Stimulated activated CD8-positive, alpha-beta memory T cell treated with anti-CD3 and anti-CD28 coated beads, Interleukin-15, amount 100 ng/mL, for 1 hour (primary cell): ENCODE measurements around the gene CEL.
"Not testable (repeated sequence)": the region's sequence is repeated elsewhere in the genome, so short reads cannot be mapped to it uniquely, and the experiment has no call there.

Experiments
- DNase-seq: peaks from one replicate; pipeline ENCODE4 v3.0.0-alpha.2; 2020; ENCODE audit warnings: low read depth

The CEL gene

DNA sequence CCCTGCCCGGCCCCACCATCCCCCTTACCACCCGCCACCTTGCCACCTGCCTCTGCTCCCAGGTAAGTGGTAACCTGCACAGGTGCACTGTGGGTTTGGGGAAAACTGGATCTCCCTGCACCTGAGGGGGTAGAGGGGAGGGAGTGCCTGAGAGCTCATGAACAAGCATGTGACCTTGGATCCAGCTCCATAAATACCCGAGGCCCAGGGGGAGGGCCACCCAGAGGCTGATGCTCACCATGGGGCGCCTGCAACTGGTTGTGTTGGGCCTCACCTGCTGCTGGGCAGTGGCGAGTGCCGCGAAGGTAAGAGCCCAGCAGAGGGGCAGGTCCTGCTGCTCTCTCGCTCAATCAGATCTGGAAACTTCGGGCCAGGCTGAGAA is at the start of gene CEL:
TSS of gene CEL (plus strand) at position 218 of the 382 bp plus-strand sequence. CDS start at position 240, 22 bp downstream.
- not testable (repeated sequence) for DNase-seq

GRCh38 chr9:133014696-133015095 is 47.1 kb upstream of the CEL start:
- DNase-seq, result no peak

DNA sequence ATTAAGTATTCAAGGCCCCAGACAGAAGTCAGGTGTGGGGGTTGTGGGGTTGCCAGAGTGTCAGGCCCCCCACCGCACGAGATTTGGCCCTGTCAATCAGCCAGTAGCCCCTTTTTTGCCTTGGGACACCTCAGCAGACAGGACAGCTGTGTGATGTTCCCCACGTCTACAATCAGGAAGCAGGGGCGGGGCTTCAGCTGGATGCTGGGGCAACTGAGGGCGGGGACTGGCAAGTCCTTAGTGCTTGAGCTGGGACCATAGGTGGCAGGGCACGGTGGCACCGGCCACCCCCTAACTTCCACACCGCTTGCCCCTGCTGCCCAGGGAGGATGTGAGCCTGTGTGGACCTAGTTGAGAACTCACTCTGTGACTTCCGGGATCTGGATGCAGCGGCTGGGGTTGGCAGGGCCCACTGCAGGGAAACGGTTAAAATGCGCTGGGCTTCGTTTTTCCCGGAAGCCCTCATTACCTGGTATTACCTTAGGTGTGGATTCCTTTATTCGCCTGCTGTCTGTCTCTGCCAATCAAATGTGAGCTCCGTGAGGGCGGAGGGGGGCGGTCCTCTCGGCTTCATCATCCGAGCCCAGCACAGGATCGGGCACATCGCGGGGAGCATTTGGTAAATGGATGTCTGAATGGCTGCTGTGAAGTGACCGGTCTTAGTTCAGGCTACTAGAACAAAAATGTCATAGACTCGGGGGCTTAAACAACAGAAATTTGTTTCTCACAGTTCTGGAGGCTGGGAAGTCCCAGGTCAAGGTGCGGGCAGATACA is 38.5 kb upstream of the CEL start:
- DNase-seq, result no peak

DNA sequence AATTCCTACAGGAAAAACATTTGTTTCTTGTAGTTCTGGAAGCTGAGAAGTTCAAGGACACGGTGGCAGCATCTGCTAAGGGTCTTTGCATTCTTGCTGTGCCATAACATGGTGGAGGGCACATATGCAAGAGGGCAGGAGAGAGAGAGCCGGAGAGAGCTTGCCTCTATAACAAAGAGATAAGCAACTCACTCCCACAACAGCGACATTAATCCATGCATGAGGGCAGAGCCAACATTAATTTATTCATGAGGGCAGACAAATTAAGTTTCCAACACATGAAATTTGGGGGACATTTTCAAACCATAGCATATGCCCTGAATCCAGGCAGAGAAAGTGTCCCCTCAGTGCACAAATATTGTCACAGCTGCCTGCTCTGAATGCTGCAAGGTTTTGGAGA is 35.4 kb upstream of the CEL start:
- DNase-seq, result no peak

GRCh38 chr9:133027134-133027533 is 34.6 kb upstream of the CEL start:
- DNase-seq, result no peak

GRCh38 chr9:133028221-133028620 is 33.6 kb upstream of the CEL start:
- DNase-seq, result no peak

GRCh38 chr9:133029994-133030316 is 31.8 kb upstream of the CEL start:
- DNase-seq, result no peak

- peak; percentile 83 for DNase-seq
These were observed 31.3 kb upstream of the CEL start, which contains the start of gene GTF3C5 for GRCh38 chr9:133030317-133031129. Gene GTF3C5, plus strand, starts transcription at chr9:133030997. Its CDS starts 15 bp downstream, at chr9:133031012.

GRCh38 chr9:133031130-133031422 is 30.7 kb upstream of the CEL start:
- DNase-seq, result no peak

DNA sequence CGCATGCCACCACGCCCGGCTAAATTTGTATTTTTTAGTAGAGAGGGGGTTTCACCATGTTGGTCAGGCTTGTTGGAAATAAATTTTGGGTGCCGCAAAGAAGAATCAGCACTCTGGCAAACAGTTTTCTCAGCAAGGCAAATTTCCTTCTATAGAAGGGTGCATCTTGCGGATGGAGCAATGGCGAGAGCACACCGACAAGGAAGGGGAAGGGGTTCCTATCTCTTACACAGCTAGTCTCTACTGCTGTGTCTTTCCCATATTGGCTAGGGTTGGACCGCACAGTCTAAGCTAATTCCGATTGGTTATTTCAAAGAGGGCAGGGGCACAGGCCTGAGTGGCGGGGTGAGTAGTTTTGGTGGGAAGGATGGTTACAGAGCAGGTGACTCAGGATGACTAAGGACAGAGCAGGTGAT is 30.3 kb upstream of the CEL start:
- DNase-seq, result no peak

DNA sequence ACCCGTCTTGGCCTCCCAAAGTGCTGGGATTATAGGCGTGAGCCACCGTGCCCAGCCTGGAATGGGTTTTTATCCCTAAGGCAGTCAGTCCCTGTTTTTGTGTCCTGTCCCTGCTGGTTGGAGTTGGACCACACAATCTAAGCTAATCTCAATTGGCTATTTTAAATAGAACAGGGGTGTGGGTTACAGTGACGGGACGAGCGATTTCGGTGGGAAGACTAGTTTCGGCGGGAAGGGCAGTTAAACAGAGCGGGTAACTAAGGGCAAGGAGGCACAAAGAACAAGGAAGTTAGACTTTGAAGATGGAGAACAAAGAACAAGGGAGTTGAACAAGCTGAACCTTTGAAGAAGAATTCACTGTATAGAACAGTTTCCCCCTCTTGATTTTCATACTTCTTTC is 29.6 kb upstream of the CEL start:
- no peak for DNase-seq

- no peak for DNase-seq
These were observed 26.1 kb upstream of the CEL start for GRCh38 chr9:133035669-133036068.

GRCh38 chr9:133037775-133038515 is 23.8 kb upstream of the CEL start:
- no peak for DNase-seq

DNA sequence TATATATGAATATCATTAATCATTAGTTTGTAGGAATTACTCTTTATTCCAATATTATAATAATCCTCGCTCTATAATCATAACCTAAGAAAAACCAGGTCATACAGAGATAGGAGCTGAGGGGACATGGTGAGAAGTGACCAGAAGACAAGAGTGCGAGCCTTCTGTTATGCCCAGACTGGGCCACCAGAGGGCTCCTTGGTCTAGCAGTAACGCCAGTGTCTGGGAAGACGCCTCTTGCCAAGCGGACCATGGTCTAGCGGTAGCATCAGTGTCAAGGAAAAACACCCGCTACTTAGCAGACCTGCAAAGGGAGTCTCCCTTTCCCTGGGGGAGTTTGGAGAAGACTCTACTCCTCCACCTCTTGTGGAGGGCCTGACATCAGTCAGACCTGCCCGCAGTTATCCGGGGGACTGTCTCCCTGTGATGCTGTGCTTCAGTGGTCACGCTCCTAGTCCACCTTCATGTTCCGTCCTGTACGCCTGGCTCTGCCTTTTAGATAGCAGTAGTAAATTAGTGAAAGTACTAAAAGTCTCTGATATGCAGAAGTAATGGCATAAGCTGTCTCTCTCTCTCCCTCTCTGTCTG is 20.8 kb upstream of the CEL start:
- DNase-seq, result not testable (repeated sequence)

DNA sequence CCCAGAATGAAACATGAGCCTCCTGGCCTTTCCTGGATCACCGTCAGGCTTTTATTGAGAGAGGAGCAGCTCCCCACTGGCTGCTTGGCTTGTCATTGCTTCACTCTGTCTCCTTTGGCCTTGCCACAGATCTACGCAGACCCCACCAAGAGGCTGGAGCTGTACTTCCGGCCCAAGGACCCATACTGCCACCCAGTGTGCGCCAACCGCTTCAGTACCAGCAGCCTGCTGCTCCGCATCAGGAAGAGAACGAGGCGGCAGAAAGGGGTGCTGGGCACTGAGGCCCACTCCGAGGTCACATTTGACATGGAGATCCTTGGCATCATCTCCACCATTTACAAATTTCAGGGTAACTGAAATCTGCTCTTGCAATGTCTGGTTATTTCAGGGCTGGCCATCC is 19.8 kb upstream of the CEL start:
- no peak for DNase-seq

DNA sequence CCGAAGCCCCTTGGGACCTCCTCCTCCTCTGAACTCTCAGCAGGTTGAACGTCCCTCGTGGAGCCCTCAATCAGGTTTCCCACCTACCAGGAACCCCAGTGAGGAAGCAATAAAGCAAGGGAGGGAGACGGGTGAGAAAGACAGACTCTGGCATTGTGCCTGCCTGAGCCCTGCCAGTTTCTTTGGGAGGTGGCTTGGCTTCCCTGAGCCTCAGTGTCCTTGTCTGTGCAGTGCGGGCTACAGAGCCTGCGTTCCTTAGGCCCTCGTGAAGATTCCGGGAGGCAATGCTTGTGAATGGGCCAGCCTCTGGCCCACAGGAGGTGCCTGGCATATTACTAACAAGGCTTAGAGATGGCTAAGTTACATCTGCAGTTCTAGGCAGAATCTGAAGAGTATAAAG is 19.1 kb upstream of the CEL start:
- DNase-seq, result no peak

GRCh38 chr9:133043449-133044035 is 18.2 kb upstream of the CEL start:
- no peak for DNase-seq

DNA sequence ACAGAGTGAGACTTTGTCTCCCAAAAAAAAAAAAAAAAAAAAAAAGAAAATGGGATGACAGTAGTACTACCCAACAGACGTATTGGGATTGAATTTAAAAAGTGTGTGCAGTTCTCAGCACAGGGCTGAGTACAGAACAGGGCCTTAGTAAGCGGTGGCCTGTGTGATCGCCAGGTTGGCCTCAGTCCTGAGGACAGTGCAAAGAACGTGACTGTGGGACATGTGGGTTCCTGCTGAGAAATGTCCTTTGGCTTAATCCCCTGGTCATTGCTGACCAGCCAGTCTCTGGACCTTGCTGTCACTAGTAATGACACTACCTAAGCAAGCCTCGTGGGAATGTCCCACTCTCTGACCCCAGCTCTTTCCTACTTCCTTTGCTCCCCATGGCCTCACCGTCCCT is 17.7 kb upstream of the CEL start:
- DNase-seq, result no peak

DNA sequence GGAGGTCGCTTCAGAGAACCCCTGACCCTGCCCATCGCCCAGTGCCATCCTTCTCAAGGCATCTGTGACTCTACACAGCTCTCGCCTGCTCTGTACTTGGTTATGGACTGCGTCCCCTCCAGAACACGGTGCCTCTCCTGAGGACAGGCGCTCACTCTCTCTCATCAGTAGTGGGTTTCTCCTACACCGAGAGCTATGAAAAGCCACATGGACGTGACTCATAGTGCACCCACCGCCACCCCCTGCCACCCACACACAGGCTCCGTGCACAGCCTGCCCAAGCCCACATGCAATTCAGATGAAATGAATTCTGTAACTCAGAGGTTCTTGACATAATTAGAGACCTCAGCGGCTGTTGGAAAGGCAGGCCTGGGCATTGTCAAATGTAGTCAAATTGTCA is 17.1 kb upstream of the CEL start:
- no peak for DNase-seq

DNA sequence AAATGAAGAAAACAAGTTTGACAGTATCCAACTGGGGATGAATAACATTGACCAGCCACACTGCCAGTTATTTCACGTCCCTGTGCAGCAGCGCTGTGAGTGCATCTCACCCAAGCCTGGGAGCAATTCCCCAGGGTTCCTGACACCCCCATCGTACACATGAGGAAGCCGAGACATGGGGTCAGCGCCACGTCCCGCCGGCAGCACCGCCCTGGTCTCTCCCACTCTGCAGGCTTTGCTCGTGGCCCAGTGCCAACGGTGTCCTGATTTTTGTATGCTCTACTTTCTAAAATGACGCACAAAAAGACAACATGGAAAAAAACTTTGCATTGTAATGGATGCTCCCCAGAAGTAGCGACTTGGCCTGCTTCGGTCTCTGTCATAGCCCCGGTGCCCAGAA is 16.6 kb upstream of the CEL start:
- no peak for DNase-seq

GRCh38 chr9:133046196-133046899 is 15.4 kb upstream of the CEL start:
- no peak for DNase-seq

GRCh38 chr9:133046900-133047295 is 14.9 kb upstream of the CEL start:
- DNase-seq, result no peak
